ENCODE results near the gene GPR143. TPM values are rescaled to one million over a fixed set of nuclear protein-coding genes. Genes with fewer than 3 reads are reported as not detected.

Gene GPR143
- total and polyA plus RNA-seq, 2 donors (not counting 3 experiments of a cell fraction or from before 2014, with no cell fraction given), result 9.3 to 17.7 TPM

GRCh38 chrX:9688833-9689232 is 76.8 kb downstream of the GPR143 start:
- ChIA-PET POLR2A (no interaction called here), CTCF (no interaction called here)
- no peak for TF ChIP-seq JUN (IDR thresholded peaks at IDR 0.05; ENCODE audit: borderline replicate concordance, insufficient read depth, insufficient read length, low read depth)
- no peak for TF ChIP-seq FOS (IDR thresholded peaks at IDR 0.05; ENCODE audit: borderline replicate concordance, insufficient read depth, low read length)
- TF ChIP-seq EZH2 (IDR thresholded peaks at IDR 0.05; ENCODE audit: borderline replicate concordance, low read depth, low read length, severe bottlenecking), result no peak
- TF ChIP-seq, protein P1, sequence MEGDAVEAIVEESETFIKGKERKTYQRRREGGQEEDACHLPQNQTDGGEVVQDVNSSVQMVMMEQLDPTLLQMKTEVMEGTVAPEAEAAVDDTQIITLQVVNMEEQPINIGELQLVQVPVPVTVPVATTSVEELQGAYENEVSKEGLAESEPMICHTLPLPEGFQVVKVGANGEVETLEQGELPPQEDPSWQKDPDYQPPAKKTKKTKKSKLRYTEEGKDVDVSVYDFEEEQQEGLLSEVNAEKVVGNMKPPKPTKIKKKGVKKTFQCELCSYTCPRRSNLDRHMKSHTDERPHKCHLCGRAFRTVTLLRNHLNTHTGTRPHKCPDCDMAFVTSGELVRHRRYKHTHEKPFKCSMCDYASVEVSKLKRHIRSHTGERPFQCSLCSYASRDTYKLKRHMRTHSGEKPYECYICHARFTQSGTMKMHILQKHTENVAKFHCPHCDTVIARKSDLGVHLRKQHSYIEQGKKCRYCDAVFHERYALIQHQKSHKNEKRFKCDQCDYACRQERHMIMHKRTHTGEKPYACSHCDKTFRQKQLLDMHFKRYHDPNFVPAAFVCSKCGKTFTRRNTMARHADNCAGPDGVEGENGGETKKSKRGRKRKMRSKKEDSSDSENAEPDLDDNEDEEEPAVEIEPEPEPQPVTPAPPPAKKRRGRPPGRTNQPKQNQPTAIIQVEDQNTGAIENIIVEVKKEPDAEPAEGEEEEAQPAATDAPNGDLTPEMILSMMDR (IDR thresholded peaks at IDR 0.05; ENCODE audit: extremely low read depth in 1 of 2, insufficient read depth in 1 of 2, low read depth in 1 of 2, low read length in 2 of 2), result no peak
- no peak for TF ChIP-seq MAX (IDR thresholded peaks at IDR 0.05; ENCODE audit: insufficient read depth, insufficient read length)
- TF ChIP-seq MYC (IDR thresholded peaks at IDR 0.05; ENCODE audit: low read depth, low read length), result no peak
- no peak for TF ChIP-seq POLR2A (IDR thresholded peaks at IDR 0.05; ENCODE audit: low read depth, low read length)
- no peak for TF ChIP-seq GATA2 (IDR thresholded peaks at IDR 0.05; ENCODE audit: insufficient read depth, insufficient read length, low read depth, low read length)
- no peak for TF ChIP-seq POLR2AphosphoS5 (IDR thresholded peaks at IDR 0.05; ENCODE audit: insufficient read depth, low read depth, low read length)
- Histone ChIP-seq H4K20me1 (replicated peaks; ENCODE audit: control insufficient read depth, extremely low read depth, insufficient read depth, low read length) (no peaks in the 10 kb centered on the region), H3K27ac (ENCODE audit: insufficient read depth, low read depth, low read length) (no peak overlapping the region), H3K9me3 (replicated peaks; ENCODE audit: control insufficient read depth, insufficient read depth, low read length) (no peaks in the 10 kb centered on the region), H2AFZ (ENCODE audit: low read depth, low read length) (no peak overlapping the region), H3K27me3 (ENCODE audit: control insufficient read depth in 2 of 2, insufficient read depth in 2 of 2, low read length in 2 of 2) (no peaks in the 10 kb centered on the region), H3K9me1 (replicated peaks; ENCODE audit: control insufficient read depth, extremely low read depth, insufficient read depth, low read length) (no peaks in the 10 kb centered on the region), H3K9ac (replicated peaks; ENCODE audit: extremely low read depth, insufficient read depth, low read length) (no peak overlapping the region), H3K4me2 (ENCODE audit: insufficient read depth, low read length) (no peak overlapping the region), H3K36me3 (ENCODE audit: control insufficient read depth in 2 of 2, extremely low read depth in 1 of 2, insufficient read depth in 2 of 2, low read length in 2 of 2) (peaks cover 0 to 1% of the 10 kb centered on the region in 2 experiments), H3K4me3 (replicated peaks in 1 of 3; ENCODE audit: insufficient read depth in 1 of 3, low read depth in 1 of 3, low read length in 3 of 3) (no peak overlapping the region), H3K4me1 (ENCODE audit: control insufficient read depth, extremely low read depth, insufficient read depth, low read length) (no peaks in the 10 kb centered on the region), H3K79me2 (ENCODE audit: control insufficient read depth, insufficient read depth, low read length) (no peaks in the 10 kb centered on the region)
- dilution Hi-C loops (cut with MboI; ENCODE audit: extremely low pct_ligation_motif_present, low sequenced_read_pairs), result no loop called here
- DNase-seq (ENCODE audit: low read depth, low spot score), result no peak
- BruUV-seq (replicated peaks), result no TSS peak
- FAIRE-seq, result no peak
- intact Hi-C loops (cut with micrococcal nuclease), result no loop called here
